HG03135 (cell line): ENCODE measurements around the gene NFAM1.

ENCODE experiments used
- ATAC-seq: cut with Tn5 transposase; IDR thresholded peaks from one replicate; pipeline ENCODE4 v1.9.1; 2021; ENCODE audit warnings: mild to moderate bottlenecking, moderate library complexity; ENCODE audit not compliant: unreplicated experiment

Gene NFAM1

DNA sequence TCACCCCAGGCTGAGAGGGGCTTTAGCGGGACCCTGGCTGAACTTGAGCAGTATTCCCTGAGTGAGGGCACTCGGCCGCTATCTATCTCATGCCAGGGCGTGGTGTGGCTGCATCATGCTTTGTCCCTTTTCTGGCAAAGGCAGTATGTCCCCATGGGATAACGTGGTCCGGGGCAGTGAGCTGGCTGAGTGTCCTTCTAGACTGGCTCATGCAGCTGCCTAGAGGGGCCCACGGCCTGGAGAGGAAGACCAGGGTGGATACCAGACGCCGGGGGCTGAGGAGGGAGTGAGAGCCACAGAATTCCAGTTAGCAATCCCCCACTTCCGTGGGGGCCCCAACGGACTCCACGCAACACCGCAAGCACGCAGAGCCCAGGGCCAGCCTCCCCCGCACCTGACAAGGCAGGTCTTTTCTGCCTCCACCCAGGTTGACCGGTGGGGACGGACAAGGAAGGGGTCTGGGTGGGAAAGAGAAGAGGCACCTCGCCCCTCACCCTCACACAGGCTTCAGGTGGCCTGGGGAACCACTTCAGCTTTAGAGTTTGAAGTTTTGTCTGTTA lies 15.5 kb downstream of the NFAM1 start:
- no peak for ATAC-seq

- no peak for ATAC-seq
Measured at GRCh38 chr22:42414565-42415303, 17.5 kb downstream of the NFAM1 start.

DNA sequence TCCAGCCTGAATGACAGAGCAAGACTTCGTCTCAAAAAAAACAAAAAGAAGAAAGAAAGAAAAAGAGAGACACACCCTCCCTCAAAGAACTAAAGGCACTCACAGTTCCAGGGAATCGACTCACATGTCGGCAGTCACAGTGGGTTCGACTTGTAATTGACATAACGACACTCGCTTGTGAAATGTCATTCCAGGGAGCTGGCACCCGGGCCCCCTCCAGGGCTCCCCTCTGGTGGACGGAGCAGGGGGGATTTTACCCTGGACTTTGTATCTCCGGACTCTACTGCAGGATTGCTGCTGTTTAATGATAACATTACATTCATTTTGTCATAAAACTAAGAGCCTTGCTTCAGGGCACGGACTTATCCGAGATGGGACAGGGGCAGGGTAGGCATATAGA lies 18.2 kb downstream of the NFAM1 start:
- ATAC-seq: no peak

GRCh38 chr22:42412744-42413333 lies 19.4 kb downstream of the NFAM1 start:
- ATAC-seq: no peak

DNA sequence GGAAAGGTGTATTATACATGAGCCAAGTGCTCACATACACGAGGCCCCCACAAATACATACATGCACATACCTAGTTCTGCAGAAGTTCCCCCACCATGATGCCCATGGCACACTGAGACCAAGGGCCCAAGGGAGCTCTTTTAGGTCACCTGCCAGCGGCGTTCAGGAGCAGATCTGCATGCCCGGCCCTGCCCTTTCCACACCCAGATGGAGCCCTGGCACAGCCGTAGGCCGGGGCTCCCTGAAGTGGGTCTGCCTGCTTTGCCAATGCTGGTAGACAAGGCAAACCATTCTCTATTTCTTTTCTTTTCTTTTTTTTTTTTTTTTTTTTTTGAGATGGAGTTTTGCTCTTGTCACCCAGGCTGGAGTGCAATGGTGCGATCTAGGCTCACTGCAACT lies 21.5 kb downstream of the NFAM1 start:
- ATAC-seq: no peak

DNA sequence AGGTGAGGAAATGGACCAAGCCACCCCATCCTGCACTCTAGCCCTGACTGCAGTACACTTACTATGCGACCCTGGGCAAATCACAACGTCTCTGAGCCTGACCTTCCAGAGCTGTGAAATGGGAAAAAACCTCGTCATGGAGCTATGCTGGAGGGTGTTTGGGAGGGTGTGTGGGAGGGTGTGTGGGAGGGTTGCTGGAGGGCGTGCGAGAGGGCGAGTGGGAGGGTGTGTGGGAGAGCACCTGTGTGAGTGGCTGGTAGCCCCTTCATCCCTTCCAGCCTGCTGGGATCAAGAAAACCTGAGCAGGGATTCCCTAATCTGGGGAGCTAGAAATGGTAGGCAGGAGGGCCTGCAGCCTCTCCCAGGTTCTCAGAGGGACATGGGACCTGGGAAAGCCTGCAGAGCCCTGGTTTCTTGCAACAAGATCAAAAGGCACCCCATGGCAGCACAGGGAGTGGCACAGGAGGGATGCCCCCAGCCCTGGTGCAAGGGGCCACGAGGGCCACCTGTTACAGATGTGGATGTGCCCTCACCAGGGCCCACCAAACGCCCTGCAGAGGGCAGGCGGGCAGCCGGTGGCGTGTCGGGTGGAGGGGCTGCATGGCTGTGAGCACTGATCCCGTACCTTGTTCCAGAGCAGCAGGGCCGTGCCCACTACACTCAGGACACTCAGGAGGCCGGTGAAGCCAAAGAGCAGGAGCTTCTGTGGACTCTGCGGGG lies 23.2 kb downstream of the NFAM1 start:
- no peak for ATAC-seq

DNA sequence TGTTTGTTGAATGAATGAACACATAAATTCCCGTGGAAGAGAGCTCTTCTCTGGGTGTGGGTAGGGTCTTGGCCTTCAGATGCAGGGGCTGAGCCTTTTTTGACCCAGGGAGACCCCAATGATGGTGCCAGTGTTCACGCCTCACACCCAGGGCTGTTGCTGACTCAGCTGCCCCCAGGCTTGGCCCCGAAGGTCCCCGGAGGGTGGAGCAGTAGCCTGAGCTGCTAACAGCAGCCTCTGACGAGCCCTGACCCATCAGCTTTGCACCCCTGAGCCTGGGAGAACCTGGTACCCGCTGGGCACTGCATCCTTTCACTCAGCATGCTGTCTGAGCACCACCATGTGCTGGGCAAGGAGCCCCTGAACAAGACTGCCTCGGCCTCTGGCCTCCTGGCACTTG lies 23.9 kb downstream of the NFAM1 start:
- no peak for ATAC-seq

GRCh38 chr22:42404266-42404665 lies 27.9 kb downstream of the NFAM1 start:
- no peak for ATAC-seq

DNA sequence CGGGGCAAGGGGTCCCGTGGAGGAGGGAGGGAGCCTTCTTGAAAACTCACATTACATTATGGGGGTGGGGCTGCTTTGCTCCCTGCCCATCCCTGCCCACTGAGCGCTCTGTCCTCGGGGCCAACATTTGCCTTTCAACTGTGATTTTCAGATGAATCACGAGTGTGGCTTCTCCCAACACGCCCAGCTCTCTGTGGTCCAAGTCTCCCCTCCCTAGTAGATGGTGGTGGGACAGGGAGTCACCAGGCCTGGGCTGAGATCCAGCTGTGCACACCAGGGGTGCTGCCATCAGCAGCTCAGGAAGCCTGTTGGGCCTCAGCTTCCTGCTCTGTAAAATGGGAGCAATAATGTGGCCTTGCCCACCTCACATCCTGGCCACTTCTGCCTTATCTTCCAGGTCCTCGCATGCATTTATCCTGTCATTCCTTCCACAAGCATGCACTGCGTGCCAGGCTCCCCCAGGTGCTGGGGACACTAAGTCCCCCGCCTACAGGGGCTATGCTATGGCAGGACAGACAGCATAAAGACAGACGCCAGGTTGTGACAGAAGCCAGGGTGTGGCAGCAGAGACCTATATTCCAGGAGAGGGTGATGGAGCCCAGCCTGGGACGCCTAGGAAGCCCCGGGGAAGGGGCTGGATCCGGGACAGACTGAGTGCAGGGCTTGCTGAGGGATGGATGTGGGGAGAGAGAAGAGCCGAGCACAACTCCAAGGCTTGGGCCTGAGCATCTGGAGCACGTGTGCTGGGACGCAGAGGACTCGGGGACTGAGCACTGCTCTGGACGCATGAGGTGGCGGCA lies 30.5 kb downstream of the NFAM1 start:
- no peak for ATAC-seq

DNA sequence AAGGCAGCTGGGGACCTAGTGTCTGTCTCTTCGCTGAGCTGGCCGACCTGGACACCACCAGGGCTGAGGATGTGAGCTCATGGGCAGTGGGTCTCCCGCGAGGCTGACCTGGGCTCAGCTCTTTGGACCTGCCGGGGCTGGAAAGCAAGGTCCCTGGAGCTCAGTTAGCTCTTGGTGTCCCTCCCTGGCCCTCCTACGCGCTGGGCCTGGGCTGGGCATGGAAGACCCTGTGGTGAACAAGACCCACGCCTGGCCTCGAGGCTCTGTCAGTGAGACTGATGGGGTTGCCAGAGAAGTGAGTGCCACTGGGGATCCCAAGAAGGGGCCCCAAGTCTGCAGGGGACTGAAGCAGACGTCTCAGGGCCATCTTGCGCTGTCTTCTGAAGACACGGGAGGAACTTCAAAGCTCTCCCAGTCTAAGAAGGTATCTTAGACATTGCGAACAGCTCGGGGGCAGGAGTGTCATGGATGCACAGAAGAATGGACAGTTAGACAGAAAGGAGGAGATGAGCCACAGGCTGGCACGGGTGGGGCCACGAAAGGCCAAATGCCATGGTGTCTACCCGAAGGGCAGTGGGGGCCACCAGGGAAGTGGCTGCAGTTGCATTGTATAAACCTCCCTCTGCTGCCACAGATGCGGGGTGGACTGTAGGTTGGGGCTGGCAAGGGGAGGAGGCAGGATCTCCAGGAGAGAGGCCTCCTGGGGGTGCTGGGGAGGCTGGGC lies 31.2 kb downstream of the NFAM1 start:
- no peak for ATAC-seq

DNA sequence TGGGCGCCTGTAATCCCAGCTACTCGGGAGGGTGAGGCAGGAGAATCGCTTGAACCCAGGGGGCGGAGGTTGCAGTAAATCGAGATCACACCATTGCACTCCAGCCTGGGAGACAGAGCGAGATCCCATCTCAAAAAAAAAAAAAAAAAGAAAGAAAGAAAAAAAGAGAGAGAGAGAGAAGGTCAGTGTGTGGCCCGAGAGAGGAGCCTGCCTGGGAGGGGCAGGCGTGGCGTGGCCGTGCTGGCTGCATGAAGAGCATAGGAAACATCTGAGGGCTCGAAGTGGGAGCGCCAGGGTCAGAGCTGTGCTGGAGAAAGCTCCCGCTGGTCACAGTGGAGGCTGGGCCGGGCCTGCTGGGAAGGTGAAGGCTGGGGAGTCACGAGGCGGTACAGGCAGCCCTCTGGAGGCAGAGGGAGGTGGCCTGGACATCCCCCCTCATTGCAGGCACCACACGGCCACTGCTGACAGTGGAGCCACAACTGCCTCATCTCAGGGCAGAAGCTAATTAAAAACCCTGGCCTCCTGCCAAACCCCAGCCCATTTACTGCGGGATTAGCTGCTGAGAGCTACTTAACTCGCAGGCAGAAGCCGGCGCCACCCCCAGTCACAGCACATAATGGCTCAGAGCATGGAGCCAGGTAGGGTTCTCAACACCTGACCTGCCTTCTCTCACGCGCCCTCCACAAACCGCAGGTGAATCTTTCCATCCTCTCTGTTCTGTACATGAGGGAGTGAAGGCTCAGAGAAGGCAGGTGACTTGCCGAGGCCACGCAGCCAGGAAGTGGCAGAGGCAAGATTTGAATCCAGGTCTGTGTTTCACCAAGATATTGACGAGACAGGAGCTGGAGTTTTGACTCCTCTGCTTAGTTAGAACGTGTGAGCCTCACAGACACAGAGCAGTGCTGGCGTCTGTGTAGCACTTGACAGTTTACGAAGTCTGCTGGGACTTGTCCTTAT lies 32.6 kb downstream of the NFAM1 start:
- ATAC-seq: no peak

GRCh38 chr22:42397332-42398249 lies 34.6 kb downstream of the NFAM1 start:
- ATAC-seq: no peak

DNA sequence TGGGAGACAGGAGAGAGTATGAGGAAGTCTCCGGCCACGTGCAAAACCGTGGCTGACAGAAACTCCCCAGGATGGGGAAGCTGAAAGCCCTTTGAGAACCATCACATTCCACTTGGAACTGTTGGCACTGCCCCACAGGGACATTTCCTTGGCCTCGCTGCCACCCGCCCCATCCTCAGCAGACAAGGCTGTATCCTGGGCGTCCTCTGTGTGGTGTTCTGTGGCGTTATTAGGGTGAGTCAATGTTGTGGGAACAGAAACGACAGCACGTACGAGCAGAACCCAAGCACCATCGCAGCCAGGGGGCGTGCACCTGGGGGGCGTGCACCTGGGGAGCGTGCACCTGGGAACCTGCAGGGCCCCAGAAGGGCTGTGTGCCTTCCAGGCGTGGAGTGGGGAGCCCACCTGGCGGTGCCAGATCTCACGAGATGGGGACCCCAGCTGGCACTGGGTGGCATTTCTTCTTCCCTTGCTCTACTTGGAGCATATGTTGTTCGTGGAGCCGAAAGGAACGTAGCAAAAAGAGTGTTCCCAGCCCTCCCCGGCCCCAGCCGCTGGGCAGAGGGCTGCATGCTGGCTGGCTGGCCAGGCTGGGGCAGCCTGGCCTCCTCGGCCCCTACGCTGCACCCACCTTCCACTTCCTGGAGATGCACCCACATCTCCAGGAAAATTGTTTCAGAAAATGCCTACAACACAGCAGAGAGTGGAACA lies 35.4 kb downstream of the NFAM1 start:
- ATAC-seq: no peak

DNA sequence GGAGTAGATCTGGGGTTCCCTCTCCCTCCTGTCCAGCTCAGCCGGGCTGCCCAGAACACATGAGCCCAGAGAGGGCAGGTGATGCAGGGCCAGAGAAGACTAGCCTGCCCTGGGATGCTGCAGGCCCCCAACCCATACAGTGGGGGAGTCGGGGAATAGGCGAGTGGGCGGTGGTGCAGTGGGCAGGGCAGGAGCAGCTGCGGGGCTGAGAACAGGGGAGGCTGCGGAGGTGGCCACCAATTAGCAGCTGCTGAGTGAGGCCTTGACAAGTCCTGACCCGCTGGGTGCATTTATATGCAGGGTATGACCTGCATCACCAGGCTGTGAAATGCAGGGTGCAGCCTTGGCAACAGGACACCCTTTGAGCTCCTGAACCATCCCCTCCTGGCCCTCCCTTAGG lies 43.1 kb downstream of the NFAM1 start:
- ATAC-seq: no peak

DNA sequence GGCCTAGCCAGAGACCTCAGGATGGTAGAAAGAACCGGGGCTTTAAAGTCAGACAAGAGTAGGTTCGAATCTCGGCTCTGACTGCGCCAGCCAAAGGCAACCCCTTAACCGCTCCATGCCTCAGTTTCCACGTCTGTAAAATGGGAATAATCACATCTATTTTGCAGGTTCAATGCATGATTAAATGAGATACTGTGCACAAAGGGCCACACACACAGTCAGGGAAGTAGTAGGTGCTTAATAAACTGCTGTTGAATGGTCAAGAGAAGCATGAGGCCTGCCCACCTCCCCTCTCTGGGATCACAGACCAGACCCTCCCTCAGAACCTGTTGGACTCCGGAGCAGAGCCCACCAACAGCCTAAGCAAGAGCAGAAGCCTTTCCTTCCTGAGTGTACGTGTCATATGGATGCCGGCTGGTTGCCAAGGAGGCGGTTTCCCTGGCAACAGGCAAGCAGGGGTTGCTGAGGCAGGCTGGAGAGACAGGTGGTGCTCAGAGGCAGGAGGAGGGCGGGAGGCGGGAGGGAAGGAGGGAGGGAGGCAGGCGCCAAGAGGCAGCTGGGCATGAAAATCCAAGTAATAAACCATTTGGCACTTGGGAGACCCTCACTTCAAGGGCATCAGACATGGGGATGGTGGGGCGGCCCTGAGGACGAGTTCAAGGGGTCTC lies 43.9 kb downstream of the NFAM1 start:
- no peak for ATAC-seq

GRCh38 chr22:42387631-42388030 lies 44.6 kb downstream of the NFAM1 start:
- ATAC-seq: no peak

DNA sequence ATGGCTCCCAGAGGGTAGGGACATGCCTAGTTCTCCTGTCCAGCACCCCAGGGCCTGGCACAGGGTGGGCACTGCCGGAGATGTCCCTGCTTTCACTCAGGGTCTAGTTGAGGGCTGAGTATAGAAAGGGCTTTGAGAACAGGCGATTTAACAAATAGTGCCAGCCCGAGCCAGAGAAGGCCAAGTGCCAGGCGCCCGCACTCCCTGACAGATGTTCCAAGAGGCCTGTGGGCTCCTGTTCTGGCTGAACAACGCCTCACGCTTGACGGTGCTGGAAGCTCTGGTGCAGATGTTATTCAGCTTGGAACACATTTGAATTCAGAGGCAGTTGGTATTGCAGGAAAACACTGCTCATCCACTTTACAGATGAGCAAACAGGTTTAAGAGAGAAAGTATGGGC lies 46.5 kb downstream of the NFAM1 start:
- ATAC-seq: no peak
